GM21381 (cell line): ENCODE measurements around the gene ITGAL.
A peak's percentile ranks its signal among the peaks of the same experiment; 100 is the strongest.

Experiments
- ATAC-seq: cut with Tn5 transposase; IDR thresholded peaks from one replicate; pipeline ENCODE4 v1.9.1; 2021; ENCODE audit warnings: mild to moderate bottlenecking, moderate library complexity; ENCODE audit not compliant: unreplicated experiment

Gene ITGAL

GRCh38 chr16:30567160-30567990, 94.8 kb downstream of the ITGAL start:
- no peak for ATAC-seq

GRCh38 chr16:30567991-30568638, 95.6 kb downstream of the ITGAL start:
- peak; percentile 28 for ATAC-seq

GRCh38 chr16:30569281-30569680, 96.7 kb downstream of the ITGAL start:
- no peak for ATAC-seq

GRCh38 chr16:30569746-30570635, 97.4 kb downstream of the ITGAL start:
- ATAC-seq, result no peak

- no peak for ATAC-seq
Observed at GRCh38 chr16:30570636-30571444, 98.3 kb downstream of the ITGAL start.

GRCh38 chr16:30571445-30572322, 99.1 kb downstream of the ITGAL start, which contains the start of gene ZNF688:
TSS of gene ZNF688 (minus strand) at chr16:30571714. CDS start at chr16:30571629, 85 bp downstream.
- ATAC-seq, result peak; percentile 69
